Mucosa of stomach (tissue), 1 donor: ENCODE measurements around the gene MRPL28.
"Not testable (repeated sequence)": the region's sequence is repeated elsewhere in the genome, so short reads cannot be mapped to it uniquely, and the experiment has no call there.

Experiments used
- H3K27me3 ChIP-seq: one replicate; pipeline ENCODE4 v1.7.0; 2013; ENCODE audit warnings: mild to moderate bottlenecking, low read length; ENCODE audit not compliant: control insufficient read depth, insufficient read depth
- H3K36me3 ChIP-seq: one replicate; pipeline ENCODE4 v1.7.0; 2013; ENCODE audit warnings: low read length; ENCODE audit not compliant: control insufficient read depth, insufficient read depth
- H3K4me1 ChIP-seq: one replicate; pipeline ENCODE4 v1.7.0; 2013; ENCODE audit warnings: mild to moderate bottlenecking, low read length; ENCODE audit not compliant: control insufficient read depth, insufficient read depth
- H3K4me3 ChIP-seq: one replicate; pipeline ENCODE4 v1.7.0; 2013; ENCODE audit warnings: low read length
- H3K9ac ChIP-seq: one replicate; pipeline ENCODE4 v1.7.0; 2013; ENCODE audit warnings: mild to moderate bottlenecking, low read length, moderate library complexity
- H3K9me3 ChIP-seq: one replicate; pipeline ENCODE4 v1.7.0; 2013; ENCODE audit warnings: mild to moderate bottlenecking, low read length, moderate library complexity; ENCODE audit not compliant: control insufficient read depth
- donor health status: Pancreatic carcinoma.

MRPL28 gene

GRCh38 chr16:368388-369158, 1.8 kb downstream of the MRPL28 start:
- Histone ChIP-seq H3K27me3 (peaks cover 11% of the 10 kb centered on the region), H3K9me3 (no peaks in the 10 kb centered on the region), H3K4me1 (peaks cover 25% of the 10 kb centered on the region), H3K36me3 (peaks cover 11% of the 10 kb centered on the region), H3K9ac (no peak overlapping the region), H3K4me3 (no peak overlapping the region)

DNA sequence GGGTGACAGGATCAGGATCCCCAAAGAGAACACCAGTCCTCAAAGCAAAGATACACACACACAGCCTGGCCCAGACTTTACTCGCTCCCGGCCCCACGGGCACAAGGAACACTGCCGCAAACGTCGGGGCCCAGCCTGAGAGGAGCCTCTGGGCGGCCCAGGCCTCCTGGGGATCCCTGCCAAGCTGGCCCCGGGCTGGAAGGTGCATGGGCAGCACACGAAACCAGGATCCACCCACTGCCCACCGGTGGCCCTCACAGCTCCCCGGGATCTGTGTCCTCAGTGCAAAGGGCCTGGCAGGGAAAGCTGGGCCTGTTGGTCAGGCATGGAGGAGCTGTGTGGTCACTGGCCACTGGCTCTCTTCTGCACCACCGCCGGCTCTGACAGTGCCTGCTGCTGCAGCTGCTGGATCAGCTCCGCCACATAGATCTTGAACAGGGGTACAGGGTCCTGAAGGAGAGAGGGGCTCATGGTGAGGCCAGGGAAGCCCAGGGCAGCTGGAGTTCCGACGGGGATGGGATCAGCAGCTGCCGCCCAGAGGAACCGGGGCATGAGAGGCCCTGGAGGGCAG, 2.9 kb downstream of the MRPL28 start:
- Histone ChIP-seq H3K27me3 (peaks cover 18% of the 10 kb centered on the region), H3K36me3 (peaks cover 11% of the 10 kb centered on the region), H3K9me3 (no peaks in the 10 kb centered on the region)

GRCh38 chr16:366476-366875, 3.9 kb downstream of the MRPL28 start:
- peaks cover 31% of the 10 kb centered on the region for H3K4me1 ChIP-seq
- H3K4me3 ChIP-seq: no peak overlapping the region
- H3K9me3 ChIP-seq: no peaks in the 10 kb centered on the region
- no peak overlapping the region for H3K9ac ChIP-seq
- H3K27me3 ChIP-seq: peaks cover 24% of the 10 kb centered on the region
- peaks cover 11% of the 10 kb centered on the region for H3K36me3 ChIP-seq

More for the DNA sequence above, 2.9 kb downstream of the MRPL28 start:
- Histone ChIP-seq H3K4me3 (no peak overlapping the region), H3K4me1 (peaks cover 26% of the 10 kb centered on the region), H3K9ac (no peak overlapping the region)

DNA sequence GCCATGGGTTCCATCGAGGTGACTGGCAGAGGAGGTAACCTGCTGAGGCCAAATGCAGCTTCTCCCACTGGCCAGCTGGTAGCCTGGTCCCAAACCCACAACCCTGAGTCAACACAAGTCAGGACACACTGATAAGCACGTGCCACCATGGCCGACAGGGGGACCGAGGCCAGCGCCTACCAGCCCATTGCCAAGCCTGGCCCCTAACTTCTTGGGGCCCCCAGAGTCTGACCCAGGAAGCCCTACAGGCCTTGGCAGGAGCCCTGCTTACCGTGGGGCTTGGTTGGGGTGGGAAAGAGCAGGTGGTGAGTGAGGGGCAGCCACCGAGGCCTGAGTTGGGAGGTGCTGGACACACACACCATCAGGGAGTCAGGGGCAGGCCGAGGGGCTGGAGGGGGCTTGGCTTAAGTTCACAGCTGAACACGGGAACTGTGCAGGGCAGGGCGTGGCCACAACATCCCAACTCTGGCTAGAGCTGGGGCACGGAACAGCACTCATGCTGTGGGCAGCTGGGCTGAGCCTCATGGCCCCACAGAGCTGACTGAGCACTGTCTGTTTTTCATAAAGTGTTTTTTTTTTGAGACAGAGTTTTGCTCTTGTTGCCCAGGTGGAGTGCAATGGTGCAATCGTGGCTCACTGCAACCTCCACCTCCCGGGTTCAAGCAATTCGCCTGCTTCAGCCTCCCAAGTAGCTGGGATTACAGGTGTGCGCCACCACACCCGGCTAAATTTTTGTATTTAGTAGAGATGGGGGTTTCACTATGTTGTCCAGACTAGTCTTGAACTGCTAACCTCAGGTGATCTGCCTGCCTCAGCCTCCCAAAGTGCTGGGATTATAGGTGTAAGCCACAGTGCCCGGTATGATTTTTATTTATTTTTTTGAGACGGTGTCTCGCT, 5.5 kb downstream of the MRPL28 start:
- Histone ChIP-seq H3K27me3 (peaks cover 24% of the 10 kb centered on the region), H3K9me3 (no peaks in the 10 kb centered on the region), H3K36me3 (peaks cover 11% of the 10 kb centered on the region), H3K4me1 (peaks cover 20% of the 10 kb centered on the region), H3K9ac (no peak overlapping the region), H3K4me3 (no peak overlapping the region)

DNA sequence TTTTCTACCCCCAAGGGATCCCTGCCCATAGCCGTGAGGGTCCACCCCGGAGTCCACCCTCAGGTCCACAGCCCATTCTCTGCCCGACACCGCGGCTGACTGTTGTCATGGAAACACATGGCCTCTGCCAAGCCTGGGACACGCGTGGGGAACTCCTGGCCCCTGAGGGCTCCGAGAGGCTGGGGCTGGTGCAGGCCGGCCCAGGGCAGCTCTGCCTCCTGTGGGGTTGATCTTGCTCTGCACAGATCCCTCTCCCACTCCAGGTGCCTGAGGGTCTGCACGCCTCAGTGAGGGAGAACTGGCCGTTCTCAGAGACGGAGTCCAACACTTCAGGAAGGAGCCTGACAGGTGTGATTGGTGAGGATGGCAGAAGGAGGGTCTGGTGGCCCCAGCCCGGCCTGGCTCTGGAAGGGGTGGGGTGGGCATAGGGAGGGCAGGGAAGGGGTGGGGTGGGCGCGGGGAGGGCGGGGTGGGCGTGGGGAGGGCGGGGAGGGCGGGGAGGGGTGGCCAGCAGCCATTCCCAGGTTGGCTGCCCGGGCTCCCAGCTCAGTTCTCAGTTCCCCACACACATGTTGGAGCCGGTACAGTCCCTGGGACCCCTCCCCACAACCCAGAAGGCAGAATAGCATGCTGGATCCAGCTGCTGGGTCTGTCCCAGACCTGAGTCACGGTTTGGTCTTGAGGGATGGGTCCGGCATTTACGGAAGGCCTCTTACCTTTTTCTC, 6.4 kb downstream of the MRPL28 start:
- Histone ChIP-seq H3K4me3 (no peak overlapping the region), H3K36me3 (peaks cover 7% of the 10 kb centered on the region), H3K4me1 (peaks cover 13% of the 10 kb centered on the region), H3K27me3 (peaks cover 24% of the 10 kb centered on the region), H3K9me3 (no peaks in the 10 kb centered on the region), H3K9ac (no peak overlapping the region)

GRCh38 chr16:363110-363765, 7.1 kb downstream of the MRPL28 start:
- peaks cover 24% of the 10 kb centered on the region for H3K27me3 ChIP-seq
- H3K4me3 ChIP-seq: no peak overlapping the region
- no peaks in the 10 kb centered on the region for H3K36me3 ChIP-seq
- no peak overlapping the region for H3K9ac ChIP-seq
- no peaks in the 10 kb centered on the region for H3K9me3 ChIP-seq
- peaks cover 13% of the 10 kb centered on the region for H3K4me1 ChIP-seq

GRCh38 chr16:362702-362999, 7.7 kb downstream of the MRPL28 start:
- Histone ChIP-seq H3K4me1 (peaks cover 13% of the 10 kb centered on the region), H3K27me3 (peaks cover 24% of the 10 kb centered on the region)
- not testable (repeated sequence) for H3K9ac ChIP-seq, H3K4me3 ChIP-seq, H3K9me3 ChIP-seq, H3K36me3 ChIP-seq

DNA sequence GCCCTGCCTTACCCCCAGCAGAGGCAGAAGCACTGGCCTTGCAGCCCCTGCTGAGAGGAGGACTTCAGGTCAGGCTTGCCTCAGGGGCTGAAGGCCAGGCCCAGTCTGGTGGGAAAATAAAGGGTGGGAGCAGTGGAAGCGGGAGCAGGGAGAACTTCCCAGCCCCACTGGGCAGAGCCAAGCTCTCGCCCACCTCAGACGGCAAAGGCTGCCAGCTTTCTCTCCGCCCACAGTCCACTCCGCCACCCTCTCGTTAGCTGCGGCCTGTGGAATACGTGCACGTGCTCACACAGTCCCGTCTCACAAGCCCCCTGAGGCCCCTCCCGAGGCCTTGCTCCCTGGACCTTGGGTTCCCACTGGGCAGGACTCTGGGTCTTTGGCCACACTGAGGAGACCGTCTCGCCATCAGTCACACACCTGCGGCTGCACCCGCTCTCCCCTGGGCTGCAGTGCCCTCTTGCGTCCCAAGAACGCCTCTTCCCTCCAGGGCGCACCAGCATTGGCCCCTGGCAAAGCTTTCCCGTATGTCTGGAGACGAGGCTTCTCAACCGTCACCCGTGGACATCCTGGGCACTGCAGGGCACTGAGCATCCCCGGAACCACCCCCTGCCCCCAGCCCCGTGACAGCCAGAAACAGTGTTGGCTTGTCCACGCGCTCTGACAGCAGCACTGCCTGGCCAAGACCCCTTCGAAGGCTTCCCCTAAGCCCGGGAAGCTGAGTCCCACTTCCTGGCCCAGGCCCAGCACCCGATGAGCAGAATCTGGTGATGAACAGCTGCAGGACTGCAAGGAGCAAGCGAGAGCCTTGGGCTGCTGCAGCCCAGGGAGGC, 8.3 kb downstream of the MRPL28 start:
- no peak overlapping the region for H3K4me3 ChIP-seq
- H3K9ac ChIP-seq: no peak overlapping the region
- no peaks in the 10 kb centered on the region for H3K36me3 ChIP-seq
- H3K27me3 ChIP-seq: peaks cover 24% of the 10 kb centered on the region
- no peaks in the 10 kb centered on the region for H3K9me3 ChIP-seq
- peaks cover 13% of the 10 kb centered on the region for H3K4me1 ChIP-seq

DNA sequence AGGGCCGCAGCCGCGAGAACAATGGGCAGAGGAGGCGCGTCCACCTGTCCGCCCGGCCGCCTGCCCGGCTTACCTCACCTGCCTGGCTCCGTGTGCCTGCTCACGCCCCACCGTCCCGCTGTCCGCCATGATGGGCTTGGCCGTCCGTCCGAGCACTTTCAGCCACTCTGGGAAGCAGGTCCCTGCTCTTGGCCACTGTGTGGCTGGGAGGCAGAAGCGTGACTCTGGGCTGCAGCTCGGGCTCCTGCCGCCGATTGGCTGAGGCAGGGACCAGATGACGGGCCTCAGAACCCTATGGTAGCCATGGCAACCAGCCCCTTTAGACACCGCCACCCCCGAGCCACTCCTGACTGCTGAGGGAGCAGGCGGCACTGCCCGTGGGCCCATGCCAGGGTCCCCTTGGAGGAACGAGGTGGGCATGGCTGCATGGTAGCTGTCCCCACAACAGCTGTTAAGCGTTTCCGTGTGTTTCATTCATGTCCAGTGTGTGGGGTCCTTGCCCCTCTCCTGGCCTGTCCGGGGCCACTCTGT, 8.9 kb downstream of the MRPL28 start:
- no peaks in the 10 kb centered on the region for H3K9me3 ChIP-seq
- H3K36me3 ChIP-seq: no peaks in the 10 kb centered on the region
- no peak overlapping the region for H3K9ac ChIP-seq
- H3K27me3 ChIP-seq: peaks cover 24% of the 10 kb centered on the region
- no peak overlapping the region for H3K4me3 ChIP-seq
- H3K4me1 ChIP-seq: peaks cover 13% of the 10 kb centered on the region

DNA sequence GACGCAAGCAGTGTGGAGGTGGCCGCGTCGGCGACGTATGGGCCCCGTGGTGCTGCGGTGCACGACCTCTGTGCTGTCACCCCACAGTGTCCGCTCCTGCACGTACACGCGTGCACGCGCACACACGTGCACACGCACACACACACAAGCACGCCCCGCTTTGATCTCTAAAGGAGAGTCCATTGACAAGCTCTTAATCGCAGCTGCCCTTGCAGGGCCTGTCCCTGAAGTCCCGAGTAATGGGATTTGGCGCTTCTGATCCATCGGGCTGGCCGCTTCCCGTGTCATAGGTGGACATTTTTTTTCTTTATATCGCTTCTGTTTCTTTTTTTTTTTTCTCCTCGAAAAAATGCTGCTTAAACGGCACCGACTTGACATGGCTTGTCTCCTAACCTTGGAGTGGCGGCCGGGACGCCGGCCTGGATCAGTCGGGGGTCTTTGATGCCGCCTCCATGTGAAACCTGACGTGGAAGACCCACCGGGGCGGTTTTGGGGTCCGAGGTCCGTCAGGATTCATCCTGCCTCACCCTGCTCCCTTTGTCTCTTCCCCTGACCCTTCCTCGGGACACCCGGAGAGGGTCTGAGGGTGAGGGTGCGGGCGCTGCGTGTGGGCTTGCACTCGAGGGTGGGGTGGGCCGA, 9.5 kb downstream of the MRPL28 start:
- H3K9me3 ChIP-seq: no peaks in the 10 kb centered on the region
- H3K4me3 ChIP-seq: no peak overlapping the region
- no peaks in the 10 kb centered on the region for H3K36me3 ChIP-seq
- peaks cover 13% of the 10 kb centered on the region for H3K4me1 ChIP-seq
- peaks cover 24% of the 10 kb centered on the region for H3K27me3 ChIP-seq
- no peak overlapping the region for H3K9ac ChIP-seq
